Measurements from ENCODE around the gene CSRNP3.

GRCh38 chr2:165647409-165647808 lies 177.9 kb downstream of the CSRNP3 start:
- TF ChIP-seq, protein P1, sequence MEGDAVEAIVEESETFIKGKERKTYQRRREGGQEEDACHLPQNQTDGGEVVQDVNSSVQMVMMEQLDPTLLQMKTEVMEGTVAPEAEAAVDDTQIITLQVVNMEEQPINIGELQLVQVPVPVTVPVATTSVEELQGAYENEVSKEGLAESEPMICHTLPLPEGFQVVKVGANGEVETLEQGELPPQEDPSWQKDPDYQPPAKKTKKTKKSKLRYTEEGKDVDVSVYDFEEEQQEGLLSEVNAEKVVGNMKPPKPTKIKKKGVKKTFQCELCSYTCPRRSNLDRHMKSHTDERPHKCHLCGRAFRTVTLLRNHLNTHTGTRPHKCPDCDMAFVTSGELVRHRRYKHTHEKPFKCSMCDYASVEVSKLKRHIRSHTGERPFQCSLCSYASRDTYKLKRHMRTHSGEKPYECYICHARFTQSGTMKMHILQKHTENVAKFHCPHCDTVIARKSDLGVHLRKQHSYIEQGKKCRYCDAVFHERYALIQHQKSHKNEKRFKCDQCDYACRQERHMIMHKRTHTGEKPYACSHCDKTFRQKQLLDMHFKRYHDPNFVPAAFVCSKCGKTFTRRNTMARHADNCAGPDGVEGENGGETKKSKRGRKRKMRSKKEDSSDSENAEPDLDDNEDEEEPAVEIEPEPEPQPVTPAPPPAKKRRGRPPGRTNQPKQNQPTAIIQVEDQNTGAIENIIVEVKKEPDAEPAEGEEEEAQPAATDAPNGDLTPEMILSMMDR (IDR thresholded peaks at IDR 0.05), result no peak
- TF ChIP-seq POLR2A (IDR thresholded peaks at IDR 0.05), result no peak
